ENCODE measurements around the gene ROBO3.

The ROBO3 gene

GRCh38 chr11:124892750-124893454 is 27.7 kb downstream of the ROBO3 start:
- DNase-seq (ENCODE audit: low read depth in 3 of 3), result no peak

GRCh38 chr11:124893781-124894401 is 28.7 kb downstream of the ROBO3 start:
- DNase-seq (ENCODE audit: low read depth in 3 of 3), result no peak

GRCh38 chr11:124894606-124895430 is 29.6 kb downstream of the ROBO3 start:
- no peak for DNase-seq (ENCODE audit: low read depth in 3 of 3)

- DNase-seq (ENCODE audit: low read depth in 3 of 3), result no peak
Observed at GRCh38 chr11:124895471-124895971, 30.3 kb downstream of the ROBO3 start.

GRCh38 chr11:124896071-124896750 is 31.0 kb downstream of the ROBO3 start:
- DNase-seq (ENCODE audit: low read depth in 3 of 3), result no peak

- DNase-seq (ENCODE audit: low read depth in 3 of 3), result no peak
Observed at GRCh38 chr11:124896821-124897391, 31.7 kb downstream of the ROBO3 start.

- no peak for DNase-seq (ENCODE audit: low read depth in 3 of 3)
Observed at GRCh38 chr11:124897674-124898262, 32.5 kb downstream of the ROBO3 start, which contains the start of gene ROBO4. ROBO4 (minus strand) TSS chr11:124897865; CDS start chr11:124897795, 70 bp downstream.

- DNase-seq (ENCODE audit: low read depth in 3 of 3), result no peak
Observed at GRCh38 chr11:124898263-124898680, 33.0 kb downstream of the ROBO3 start.

GRCh38 chr11:124898711-124899110 is 33.5 kb downstream of the ROBO3 start:
- no peak for DNase-seq (ENCODE audit: low read depth in 3 of 3)

- DNase-seq (ENCODE audit: low read depth in 3 of 3), result no peak
Observed at GRCh38 chr11:124899383-124900145, 34.3 kb downstream of the ROBO3 start.

GRCh38 chr11:124900464-124900863 is 35.2 kb downstream of the ROBO3 start:
- no peak for DNase-seq (ENCODE audit: low read depth in 3 of 3)

- no peak for DNase-seq (ENCODE audit: low read depth in 3 of 3)
Observed at GRCh38 chr11:124902616-124903015, 37.4 kb downstream of the ROBO3 start.

- no peak for DNase-seq (ENCODE audit: low read depth in 3 of 3)
Observed at GRCh38 chr11:124915541-124916369, 50.5 kb downstream of the ROBO3 start.

GRCh38 chr11:124916370-124916710 is 51.1 kb downstream of the ROBO3 start:
- no peak for DNase-seq (ENCODE audit: low read depth in 3 of 3)

- no peak for DNase-seq (ENCODE audit: low read depth in 3 of 3)
Observed at GRCh38 chr11:124917115-124917637, 51.9 kb downstream of the ROBO3 start.

- no peak for DNase-seq (ENCODE audit: low read depth in 3 of 3)
Observed at GRCh38 chr11:124918950-124919349, 53.7 kb downstream of the ROBO3 start, which contains the start of gene HEPN1. HEPN1 (plus strand) TSS chr11:124919250.

GRCh38 chr11:124919898-124920297 is 54.7 kb downstream of the ROBO3 start:
- DNase-seq (ENCODE audit: low read depth in 3 of 3), result no peak

GRCh38 chr11:124920356-124920755 is 55.1 kb downstream of the ROBO3 start:
- no peak for DNase-seq (ENCODE audit: low read depth in 3 of 3)
